IMR-90 (cell line): ENCODE measurements around the gene ZNF3. TPM values are rescaled to one million over a fixed set of nuclear protein-coding genes. Genes with fewer than 3 reads are reported as not detected.
A peak's percentile ranks its signal among the peaks of the same experiment; 100 is the strongest.

Experiments used
- ATAC-seq: fragments of 200-7000 bp; cut with Tn5 transposase; 2 replicates; pipeline ENCODE4 v1.9.1; 2020; ENCODE audit warnings: low read depth, mild to moderate bottlenecking, moderate library complexity
- BruUV-seq: library from RNA; stranded (reverse); fragments of 400-500 nt; replicated peaks from 2 replicates; lab custom pipeline; 2021; lab: Mats Ljungman, UMichigan
- CTCF ChIA-PET: fragments of 300-600 bp; formaldehyde crosslinking; extraction: SDS; loops from one replicate; lab custom pipeline; 2021; ENCODE audit warnings: antibody characterized with exemption; lab: Yijun Ruan, JAX
- POLR2A ChIA-PET: fragments of 300-600 bp; sonication (Branson Sonifier 250); formaldehyde crosslinking; loops from one replicate; lab custom pipeline; 2022; ENCODE audit warnings: antibody characterized with exemption; ENCODE audit not compliant: unreplicated experiment; lab: Charles Lee
- DNase-seq: peaks from one replicate; pipeline ENCODE4 v3.0.0; 2013
- H2AFZ ChIP-seq: replicated peaks from 2 replicates; pipeline ENCODE3; 2013; ENCODE audit warnings: low read length, mild to moderate bottlenecking; ENCODE audit not compliant: poor library complexity
- H2AK5ac ChIP-seq: 2 replicates; pipeline ENCODE4 v1.6.1; 2013; ENCODE audit warnings: low read depth, low read length, inconsistent platforms
- H2AK9ac ChIP-seq: replicated peaks from 2 replicates; pipeline ENCODE3; 2013; ENCODE audit warnings: mild to moderate bottlenecking, low read depth, low read length, moderate library complexity; ENCODE audit not compliant: poor library complexity
- H2BK120ac ChIP-seq: 2 replicates; pipeline ENCODE4 v1.6.1; 2013; ENCODE audit warnings: low read depth, low read length, inconsistent platforms
- H2BK15ac ChIP-seq: 3 replicates; pipeline ENCODE4 v1.6.1; 2013; ENCODE audit warnings: low read depth, low read length, inconsistent platforms
- H2BK20ac ChIP-seq: 2 replicates; pipeline ENCODE4 v1.6.1; 2013; ENCODE audit warnings: low read depth, mild to moderate bottlenecking, inconsistent platforms, low read length, moderate library complexity
- H2BK5ac ChIP-seq: 2 replicates; pipeline ENCODE4 v1.6.1; 2013; ENCODE audit warnings: mild to moderate bottlenecking, low read depth, low read length, inconsistent platforms; ENCODE audit not compliant: poor library complexity, severe bottlenecking
- H3K14ac ChIP-seq: replicated peaks from 2 replicates; pipeline ENCODE4 v1.6.1; 2013; ENCODE audit warnings: low read depth, low read length, inconsistent platforms
- H3K18ac ChIP-seq: 2 replicates; pipeline ENCODE4 v1.6.1; 2013; ENCODE audit warnings: low read depth, low read length, control low read depth
- H3K23ac ChIP-seq: 2 replicates; pipeline ENCODE4 v1.6.1; 2013; ENCODE audit warnings: low read depth, low read length, inconsistent platforms
- H3K27ac ChIP-seq: 2 replicates; pipeline ENCODE4 v1.5.1; 2013; ENCODE audit warnings: mild to moderate bottlenecking, control low read depth, low read length; ENCODE audit not compliant: insufficient read depth
- H3K27me3 ChIP-seq: 2 replicates; pipeline ENCODE4 v1.6.1; 2013; ENCODE audit warnings: low read length; ENCODE audit not compliant: control insufficient read depth, insufficient read depth
- H3K36me3 ChIP-seq: 2 replicates; pipeline ENCODE4 v1.6.1; 2013; ENCODE audit warnings: low read length, mixed read lengths; ENCODE audit not compliant: control insufficient read depth, insufficient read depth
- H3K4ac ChIP-seq: 2 replicates; pipeline ENCODE4 v1.6.1; 2013; ENCODE audit warnings: low read depth, low read length, inconsistent platforms
- H3K4me1 ChIP-seq: 2 replicates; pipeline ENCODE4 v1.6.1; 2013; ENCODE audit warnings: low read length, mixed read lengths; ENCODE audit not compliant: control insufficient read depth, insufficient read depth
- H3K4me2 ChIP-seq: 2 replicates; pipeline ENCODE4 v1.6.1; 2013; ENCODE audit warnings: low read depth, mild to moderate bottlenecking, control low read depth, low read length, moderate library complexity
- H3K4me3 ChIP-seq: 2 replicates; pipeline ENCODE4 v1.5.1; 2013; ENCODE audit warnings: low read depth, mild to moderate bottlenecking, control low read depth, low read length, moderate library complexity; ENCODE audit not compliant: insufficient read depth
- H3K56ac ChIP-seq: 2 replicates; pipeline ENCODE4 v1.6.1; 2013; ENCODE audit warnings: low read length, inconsistent platforms; ENCODE audit not compliant: insufficient read depth; ENCODE audit errors: extremely low read depth
- H3K79me1 ChIP-seq, 2 experiments: 2 replicates each; pipeline ENCODE4 v1.6.1; 2013; ENCODE audit warnings: low read length in 2 of 2, inconsistent platforms in 1 of 2, low read depth in 1 of 2
- H3K9ac ChIP-seq: 2 replicates; pipeline ENCODE4 v1.6.1; 2013; ENCODE audit warnings: low read depth, low read length, control low read depth
- H3K9me1 ChIP-seq: 2 replicates; pipeline ENCODE4 v1.6.1; 2013; ENCODE audit warnings: low read length, inconsistent platforms; ENCODE audit not compliant: insufficient read depth
- H3K9me3 ChIP-seq: 2 replicates; pipeline ENCODE4 v1.6.1; 2013; ENCODE audit warnings: low read length; ENCODE audit not compliant: control insufficient read depth, insufficient read depth
- H4K20me1 ChIP-seq: 2 replicates; pipeline ENCODE4 v1.6.1; 2013; ENCODE audit warnings: low read length, inconsistent platforms; ENCODE audit not compliant: insufficient read depth
- H4K5ac ChIP-seq: 2 replicates; pipeline ENCODE4 v1.6.1; 2013; ENCODE audit warnings: mild to moderate bottlenecking, low read depth, low read length, control low read depth
- H4K8ac ChIP-seq, 2 experiments: 2 replicates each; pipeline ENCODE4 v1.6.1; 2013; ENCODE audit warnings: low read depth in 2 of 2, low read length in 2 of 2, control low read depth in 1 of 2, inconsistent platforms in 1 of 2
- H4K91ac ChIP-seq: 2 replicates; pipeline ENCODE4 v1.6.1; 2013; ENCODE audit warnings: low read depth, low read length, inconsistent platforms; ENCODE audit not compliant: insufficient read depth
- BHLHE40 ChIP-seq: fragments of 150-350 bp; IDR thresholded peaks from 2 replicates; pipeline ENCODE4 v1.6.1; 2016; ENCODE audit warnings: mild to moderate bottlenecking, low read depth, low read length
- CEBPB ChIP-seq: IDR thresholded peaks from 2 replicates; pipeline ENCODE4 v1.6.1; 2012; ENCODE audit warnings: low read depth, low read length, improper control_type of control experiment
- CHD1 ChIP-seq: IDR thresholded peaks from 2 replicates; pipeline ENCODE4 v1.6.1; 2012; ENCODE audit warnings: low read depth, low read length, improper control_type of control experiment
- FOS ChIP-seq: fragments of 150-350 bp; IDR thresholded peaks from 2 replicates; pipeline ENCODE4 v1.6.1; 2016; ENCODE audit warnings: low read depth, low read length
- MAFK ChIP-seq: IDR thresholded peaks from 2 replicates; pipeline ENCODE4 v1.6.1; 2012; ENCODE audit warnings: low read depth, low read length, improper control_type of control experiment
- RCOR1 ChIP-seq: IDR thresholded peaks from 2 replicates; pipeline ENCODE4 v1.6.1; 2012; ENCODE audit warnings: mild to moderate bottlenecking, low read length, improper control_type of control experiment; ENCODE audit not compliant: insufficient replicate concordance
- WGBS, 2 experiments: methylation state at CpG; one replicate each; pipeline versions ENCODE4 v1.1.5 to v1.1.7; 2013; ENCODE audit warnings: missing lambda C conversion rate in 2 of 2; ENCODE audit not compliant: insufficient read length in 1 of 2; ENCODE audit errors: extremely low coverage in 2 of 2; 5-methylcytosine and 5-hydroxymethylcytosine counted together
- dilution Hi-C: fragments of 300-500 bp; cut with HindIII; formaldehyde crosslinking; loops from one replicate; pipeline ENCODE4 v1.14.3; 2018; ENCODE audit warnings: low sequenced_read_pairs; ENCODE audit not compliant: unreplicated experiment
- in situ Hi-C: fragments of 300-500 bp; cut with MboI; formaldehyde crosslinking; loops from 3 replicates; pipeline ENCODE4 v1.14.3; 2019; ENCODE audit warnings: low sequenced_read_pairs, inconsistent platforms, mixed read lengths
- intact Hi-C: fragments of 100-400 bp; cut with micrococcal nuclease; formaldehyde crosslinking; loops from 2 replicates; pipeline ENCODE4 v1.10.0; 2022
- polyA plus RNA-seq, 3 experiments: library from polyadenylated mRNA; depleted of rRNA; stranded (reverse); fragments of >200 nt; gene quantifications; 2 replicates each; pipeline ENCODE4 v1.2.3, GENCODE V29; 2012; ENCODE audit warnings: low replicate concordance in 1 of 3
- total RNA-seq: library from RNA; depleted of rRNA; stranded (reverse); fragments of >200 nt; gene quantifications from 2 replicates; pipeline ENCODE4 v1.2.3, GENCODE V29; 2012
- TF ChIP-seq, protein P1 (sequence below): fragments of 150-350 bp; IDR thresholded peaks from 2 replicates; pipeline ENCODE4 v1.6.1; 2017; ENCODE audit warnings: mild to moderate bottlenecking, antibody characterized with exemption, low read length, low read depth

The ZNF3 gene
- total and polyA plus RNA-seq, 2 of the 4 experiments (the other 2 are of a cell fraction): 24.8 to 30.8 TPM

DNA sequence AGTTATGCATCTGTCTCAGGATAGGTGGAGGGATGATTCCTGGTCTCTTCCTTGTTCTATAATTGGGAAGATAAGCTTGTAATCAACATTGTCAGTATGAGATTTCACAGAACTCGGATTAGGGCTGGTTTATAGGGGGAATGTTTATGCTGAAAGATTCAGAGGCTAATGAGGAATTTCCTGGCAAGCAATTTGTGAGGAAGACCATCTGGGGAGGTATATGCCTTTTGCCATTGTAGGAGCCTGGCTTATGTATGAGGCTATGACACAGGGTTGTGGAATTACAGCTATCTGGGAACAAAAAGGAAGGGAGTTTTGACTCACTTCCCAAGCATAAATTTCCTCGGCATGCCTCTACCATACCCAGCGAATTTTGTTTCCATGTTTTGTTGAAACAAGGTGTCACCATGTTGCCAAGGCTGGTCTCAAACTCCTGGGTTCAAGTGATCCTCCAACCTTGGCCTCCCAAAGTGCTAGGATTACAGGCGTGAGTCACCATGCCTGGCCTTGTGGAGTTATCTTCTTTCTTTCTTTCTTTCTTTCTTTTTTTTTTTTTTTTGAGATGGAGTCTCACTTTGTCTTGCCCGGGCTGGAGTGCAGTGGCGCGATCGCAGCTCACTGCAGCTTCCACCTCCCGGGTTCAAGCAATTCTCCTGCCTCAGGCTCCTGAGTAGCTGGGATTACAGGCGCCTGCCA, 5.7 kb upstream of the ZNF3 start:
- H3K9me3 ChIP-seq: no peaks in the 10 kb centered on the region
- H3K14ac ChIP-seq: peak overlapping the region; percentile 97
- H3K4ac ChIP-seq: peak overlapping the region; percentile 98
- in situ Hi-C loops (no loop called here), intact Hi-C loops (loop anchor here (2.0 kb wide), 1 partner anchor 70 kb away; no protein-coding TSS in a partner anchor), dilution Hi-C loops (no loop called here)
- H3K27ac ChIP-seq: peak overlapping the region; percentile 100
- peaks cover 18% of the 10 kb centered on the region for H3K9me1 ChIP-seq
- H3K23ac ChIP-seq: peak overlapping the region; percentile 93; the same call in 1 of the 2 replicates
- POLR2A ChIA-PET: interaction anchor here (0.8 kb wide), 1 partner anchor 14 kb away, joined by 3 read pairs; the partner anchor contains the start of gene MCM7
- H2AK5ac ChIP-seq: peak overlapping the region; percentile 98
- H3K9ac ChIP-seq: no peak overlapping the region
- H2BK20ac ChIP-seq: peak overlapping the region; percentile 100; the same call in 1 of the 2 replicates
- WGBS, 2 experiments: no CpG with 5 or more reads among the region's 10 CpGs
- H2AFZ ChIP-seq: no peak overlapping the region
- peak overlapping the region; percentile 96 for H4K91ac ChIP-seq
- ATAC-seq (peak; percentile 62), DNase-seq (peak; percentile 99)
- H3K4me1 ChIP-seq: peaks cover 21% of the 10 kb centered on the region
- peaks cover 20% of the 10 kb centered on the region for H3K36me3 ChIP-seq
- peak overlapping the region; percentile 94; the same call in 1 of the 3 replicates for H2BK15ac ChIP-seq
- peak overlapping the region; percentile 100 for H4K5ac ChIP-seq
- CTCF ChIA-PET: interaction anchor here (0.6 kb wide), 1 partner anchor 638 kb away, joined by 3 read pairs; no protein-coding TSS in a partner anchor
- H3K4me3 ChIP-seq: no peak overlapping the region
- H3K4me2 ChIP-seq: peak overlapping the region; percentile 52
- H2AK9ac ChIP-seq: peak overlapping the region; percentile 87
- H3K18ac ChIP-seq: peak overlapping the region; percentile 98
- no peaks in the 10 kb centered on the region for H3K27me3 ChIP-seq
- peaks cover 22 to 44% of the 10 kb centered on the region in 2 experiments for H3K79me1 ChIP-seq
- peak overlapping the region; percentile 72 for H3K56ac ChIP-seq
- TF ChIP-seq RCOR1: peak; percentile 51
- no peak for TF ChIP-seq CHD1
- peak; percentile 55 for TF ChIP-seq FOS
- no peak for TF ChIP-seq BHLHE40
- TF ChIP-seq CEBPB: no peak
- TF ChIP-seq, protein P1, sequence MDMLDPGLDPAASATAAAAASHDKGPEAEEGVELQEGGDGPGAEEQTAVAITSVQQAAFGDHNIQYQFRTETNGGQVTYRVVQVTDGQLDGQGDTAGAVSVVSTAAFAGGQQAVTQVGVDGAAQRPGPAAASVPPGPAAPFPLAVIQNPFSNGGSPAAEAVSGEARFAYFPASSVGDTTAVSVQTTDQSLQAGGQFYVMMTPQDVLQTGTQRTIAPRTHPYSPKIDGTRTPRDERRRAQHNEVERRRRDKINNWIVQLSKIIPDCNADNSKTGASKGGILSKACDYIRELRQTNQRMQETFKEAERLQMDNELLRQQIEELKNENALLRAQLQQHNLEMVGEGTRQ: no peak
- TF ChIP-seq MAFK: 0 out of 2 replicates have a peak, but pooled peaks have one; percentile 40
- no TSS peak for BruUV-seq
- peaks cover 15% of the 10 kb centered on the region; the same call in 1 of the 2 replicates for H4K20me1 ChIP-seq
- H4K8ac ChIP-seq: peak overlapping the region; percentile 97 to 100
- peak overlapping the region; percentile 99 for H2BK120ac ChIP-seq
- peak overlapping the region; percentile 97 for H2BK5ac ChIP-seq
